HepG2 (cell line): ENCODE measurements around the gene GAN. TPM values are rescaled to one million over a fixed set of nuclear protein-coding genes. Genes with fewer than 3 reads are reported as not detected.
"Not testable (repeated sequence)": the region's sequence is repeated elsewhere in the genome, so short reads cannot be mapped to it uniquely, and the experiment has no call there.

ENCODE experiments used
- ATAC-seq: fragments of 200-7000 bp; cut with Tn5 transposase; 3 replicates; pipeline ENCODE4 v1.9.1; 2020; ENCODE audit warnings: mild to moderate bottlenecking, moderate library complexity
- BruUV-seq: library from RNA; stranded (reverse); fragments of 400-500 nt; replicated peaks from 2 replicates; lab custom pipeline; 2021; lab: Mats Ljungman, UMichigan
- CTCF ChIA-PET: fragments of 300-600 bp; formaldehyde crosslinking; extraction: SDS; loops from one replicate; lab custom pipeline; 2021; ENCODE audit warnings: low total read pairs, inconsistent platforms, low intra/inter-chr PET ratio; lab: Yijun Ruan, JAX
- POLR2A ChIA-PET: fragments of 350-600 bp; sonication (Branson Sonifier 250); formaldehyde crosslinking; loops from one replicate; lab custom pipeline; 2020; ENCODE audit warnings: antibody characterized with exemption, inconsistent platforms; lab: Yijun Ruan, JAX
- DNase-seq: peaks from one replicate; pipeline ENCODE4 v3.0.0-alpha.2; 2015; ENCODE audit warnings: low spot score
- FAIRE-seq: peaks from 3 replicates; lab custom pipeline; 2011; peaks lifted over from hg19 to GRCh38; lab: Jason Lieb, UNC
- H2AFZ ChIP-seq: one replicate; pipeline ENCODE4 v1.6.1; 2011; ENCODE audit warnings: low read length, inconsistent platforms
- H3K27ac ChIP-seq: fragments of 300-600 bp; 3 replicates; pipeline ENCODE4 v1.8.0; 2011; ENCODE audit warnings: mixed run types, mild to moderate bottlenecking, mixed read lengths, low read length, inconsistent platforms; ENCODE audit not compliant: insufficient read depth; ENCODE audit errors: extremely low read length
- H3K27me3 ChIP-seq, 2 experiments: fragments of 200-600 bp in 1 of 2; 2 replicates in 1 of 2; 3 replicates in 1 of 2; pipeline versions ENCODE4 v1.6.0 to v1.8.0; 2011; ENCODE audit warnings: low read length in 2 of 2, mild to moderate bottlenecking in 2 of 2, moderate library complexity in 2 of 2, inconsistent platforms in 1 of 2; ENCODE audit not compliant: insufficient read depth in 2 of 2, control insufficient read depth in 1 of 2
- H3K36me3 ChIP-seq, 2 experiments: fragments of 200-600 bp in 1 of 2; replicated peaks in 1 of 2; 2 replicates in 1 of 2; 3 replicates in 1 of 2; pipeline versions ENCODE4 v1.5.1 to v1.8.0; 2011; ENCODE audit warnings: low read length in 2 of 2, inconsistent platforms in 1 of 2; ENCODE audit not compliant: insufficient read depth in 2 of 2, control insufficient read depth in 1 of 2
- H3K4me1 ChIP-seq: 2 replicates; pipeline ENCODE4 v1.5.1; 2012; ENCODE audit warnings: low read length, inconsistent platforms; ENCODE audit not compliant: insufficient read depth
- H3K4me2 ChIP-seq: 2 replicates; pipeline ENCODE4 v1.6.0; 2011; ENCODE audit warnings: low read depth, low read length, inconsistent platforms
- H3K4me3 ChIP-seq, 3 experiments: fragments of 200-600 bp in 1 of 3; sonication (generic), shearing (Covaris generic) in 1 of 3; replicated peaks in 1 of 3; 2 replicates each; pipeline ENCODE4 v1.5.1; 2011 to 2016; ENCODE audit warnings: low read length in 3 of 3, inconsistent platforms in 2 of 3, low read depth in 2 of 3, mild to moderate bottlenecking in 2 of 3, control low read depth in 1 of 3, mixed read lengths in 1 of 3; ENCODE audit not compliant: insufficient read depth in 1 of 3
- H3K79me2 ChIP-seq: one replicate; pipeline ENCODE4 v1.6.1; 2011; ENCODE audit warnings: low read length, inconsistent platforms; ENCODE audit not compliant: insufficient read depth
- H3K9ac ChIP-seq: 2 replicates; pipeline ENCODE4 v1.6.0; 2011; ENCODE audit warnings: mild to moderate bottlenecking, low read depth, low read length, inconsistent platforms; ENCODE audit not compliant: insufficient read depth
- H3K9me3 ChIP-seq: 2 replicates; pipeline ENCODE4 v1.5.1; 2012; ENCODE audit warnings: mild to moderate bottlenecking, low read length
- H4K20me1 ChIP-seq: 2 replicates; pipeline ENCODE4 v1.6.0; 2011; ENCODE audit warnings: inconsistent platforms, mild to moderate bottlenecking, low read length, moderate library complexity; ENCODE audit not compliant: insufficient read depth
- NFKBIZ ChIP-seq: IDR thresholded peaks from 2 replicates; pipeline ENCODE4 v1.6.1; 2018; ENCODE audit warnings: missing genetic modification reagents, missing compliant biosample characterization
- SRSF4 ChIP-seq: fragments of 200-400 bp; formaldehyde crosslinking; IDR thresholded peaks from one replicate; pipeline ENCODE4 v1.6.1; 2018; ENCODE audit warnings: mild to moderate bottlenecking, low read depth, low read length, moderate library complexity; ENCODE audit not compliant: poor library complexity, severe bottlenecking
- WGBS: methylation state at CpG from one replicate; pipeline ENCODE4 v1.1.6; 2017; ENCODE audit warnings: low lambda C conversion rate; 5-methylcytosine and 5-hydroxymethylcytosine counted together
- in situ Hi-C: cut with HindIII; loops from 2 replicates; pipeline ENCODE4 v1.10.0; 2017; ENCODE audit warnings: low pct_unique_long_range_greater_than_20kb; ENCODE audit not compliant: extremely low pct_ligation_motif_present
- intact Hi-C: fragments of 100-400 bp; cut with micrococcal nuclease; formaldehyde crosslinking; loops from one replicate; pipeline ENCODE4 v1.10.0; 2022; ENCODE audit not compliant: unreplicated experiment
- polyA plus RNA-seq, 8 experiments: library from polyadenylated mRNA; depleted of rRNA in 3 of 8; stranded (reverse) in 7 of 8; unstranded in 1 of 8; fragments of >200 nt; fragmentation: Illumina TruSeq in 4 of 8; extraction: Trizol in 4 of 8; gene quantifications; 2 replicates each; pipeline versions ENCODE4 v1.2.1 to v1.2.3, GENCODE V29; 2011 to 2016; ENCODE audit warnings: low read depth in 4 of 8, missing spikeins in 1 of 8, mixed read lengths in 1 of 8; ENCODE audit not compliant: insufficient read depth in 1 of 8
- total RNA-seq, 5 experiments: library from RNA; depleted of rRNA; stranded (reverse); fragments of >200 nt; fragmentation: Illumina TruSeq; extraction: Trizol; gene quantifications; 2 replicates each; pipeline ENCODE4 v1.2.3, GENCODE V29; 2016; ENCODE audit warnings: low read depth in 1 of 5
- TF ChIP-seq, protein P1 (sequence below): sonication (generic); formaldehyde crosslinking; IDR thresholded peaks from 2 replicates; pipeline ENCODE4 v1.5.0; 2020; ENCODE audit warnings: mild to moderate bottlenecking, missing genetic modification reagents

Gene GAN
- total and polyA plus RNA-seq, 2 of the 13 experiments (the other 11 are each of a cell fraction or from before 2014, with no cell fraction given): 4.3 to 11.0 TPM

DNA sequence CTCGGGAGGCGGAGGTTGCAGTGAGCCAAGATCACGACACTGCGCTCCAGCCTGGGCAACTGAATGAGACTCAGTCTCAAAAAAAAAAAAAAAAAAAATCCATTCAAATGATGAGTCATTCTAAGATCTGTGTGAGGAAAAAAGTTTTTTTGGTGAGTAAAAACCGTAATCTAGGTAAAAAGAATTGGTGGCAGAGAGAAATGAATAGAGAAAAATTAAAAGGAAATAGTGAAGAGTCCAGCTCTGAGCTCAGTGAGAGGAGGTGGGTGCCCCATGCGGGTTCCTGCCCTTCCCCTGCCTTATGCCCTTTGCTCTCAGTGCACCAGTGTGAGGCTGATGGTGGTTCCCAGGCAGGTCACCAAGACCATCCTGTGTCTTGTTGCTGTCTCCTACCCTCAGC is 20.9 kb downstream of the GAN start:
- Histone ChIP-seq H3K27ac (no peak overlapping the region), H3K4me3 (no peak overlapping the region), H3K4me2 (no peak overlapping the region), H3K9ac (no peak overlapping the region), H3K36me3 (no peaks in the 10 kb centered on the region), H4K20me1 (peaks cover 4% of the 10 kb centered on the region; the same call in 1 of the 2 replicates), H2AFZ (no peak overlapping the region), H3K9me3 (no peaks in the 10 kb centered on the region), H3K27me3 (no peaks in the 10 kb centered on the region), H3K4me1 (no peaks in the 10 kb centered on the region), H3K79me2 (peaks cover 4% of the 10 kb centered on the region)
- 96% methylated on average over 6 of the region's 6 CpGs for WGBS
- no peak for DNase-seq
- ChIA-PET CTCF (no interaction called here), POLR2A (no interaction called here)
- no TSS peak for BruUV-seq
- ATAC-seq: no peak; the same call in 1 of the 3 replicates
- intact Hi-C loops: no loop called here
- FAIRE-seq: no peak
- TF ChIP-seq NFKBIZ (no peak), SRSF4 (no peak)
- in situ Hi-C loops: no loop called here

DNA sequence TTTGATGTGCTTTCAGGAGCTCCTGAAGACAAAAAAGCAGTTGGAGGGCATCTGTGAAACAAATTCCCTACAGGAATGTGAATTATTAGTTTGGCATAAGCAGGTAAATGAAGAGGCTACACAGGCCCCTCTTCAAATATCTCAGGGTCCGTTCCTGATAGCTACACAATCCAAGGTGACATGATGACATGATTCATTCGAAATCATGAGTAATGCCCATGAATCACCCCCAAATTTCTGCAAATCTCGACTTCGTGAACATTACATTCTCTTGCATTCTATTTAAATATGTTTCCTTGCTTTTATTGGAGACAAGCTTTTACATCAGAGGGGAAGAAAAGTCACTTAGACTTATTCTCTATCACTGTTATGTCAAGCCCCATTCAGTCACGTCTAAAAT is 22.3 kb downstream of the GAN start:
- BruUV-seq: no TSS peak
- Histone ChIP-seq H3K4me3 (no peak overlapping the region), H3K4me1 (no peaks in the 10 kb centered on the region), H3K36me3 (no peaks in the 10 kb centered on the region), H3K9ac (no peak overlapping the region), H3K79me2 (peaks cover 4% of the 10 kb centered on the region), H3K4me2 (no peak overlapping the region), H2AFZ (no peak overlapping the region), H4K20me1 (peaks cover 4% of the 10 kb centered on the region; the same call in 1 of the 2 replicates), H3K27me3 (no peaks in the 10 kb centered on the region), H3K27ac (no peak overlapping the region), H3K9me3 (no peaks in the 10 kb centered on the region)
- POLR2A ChIA-PET: no interaction called here
- ATAC-seq (no peak), DNase-seq (no peak), FAIRE-seq (no peak)
- TF ChIP-seq, protein P1, sequence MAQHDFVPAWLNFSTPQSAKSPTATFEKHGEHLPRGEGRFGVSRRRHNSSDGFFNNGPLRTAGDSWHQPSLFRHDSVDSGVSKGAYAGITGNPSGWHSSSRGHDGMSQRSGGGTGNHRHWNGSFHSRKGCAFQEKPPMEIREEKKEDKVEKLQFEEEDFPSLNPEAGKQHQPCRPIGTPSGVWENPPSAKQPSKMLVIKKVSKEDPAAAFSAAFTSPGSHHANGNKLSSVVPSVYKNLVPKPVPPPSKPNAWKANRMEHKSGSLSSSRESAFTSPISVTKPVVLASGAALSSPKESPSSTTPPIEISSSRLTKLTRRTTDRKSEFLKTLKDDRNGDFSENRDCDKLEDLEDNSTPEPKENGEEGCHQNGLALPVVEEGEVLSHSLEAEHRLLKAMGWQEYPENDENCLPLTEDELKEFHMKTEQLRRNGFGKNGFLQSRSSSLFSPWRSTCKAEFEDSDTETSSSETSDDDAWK: no peak
- intact Hi-C loops: no loop called here
- in situ Hi-C loops: no loop called here
- 91% methylated on average over 5 of the region's 5 CpGs for WGBS
- CTCF ChIA-PET: no interaction called here

DNA sequence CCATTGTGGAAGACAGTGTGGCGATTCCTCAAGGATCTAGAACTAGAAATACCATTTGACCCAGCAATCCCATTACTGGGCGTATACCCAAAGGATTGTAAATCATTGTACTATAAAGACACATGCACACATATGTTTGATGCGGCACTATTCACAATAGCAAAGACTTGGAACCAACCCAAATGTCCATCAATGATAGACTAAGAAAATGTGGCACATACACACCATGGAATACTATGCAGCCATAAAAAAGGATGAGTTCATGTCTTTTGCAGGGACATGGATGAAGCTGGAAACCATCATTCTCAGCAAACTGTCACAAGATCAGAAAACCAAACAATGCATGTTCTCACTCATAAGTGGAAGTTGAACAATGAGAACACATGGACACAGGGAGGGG is 30.4 kb downstream of the GAN start:
- H3K4me2 ChIP-seq, H3K79me2 ChIP-seq, H3K4me1 ChIP-seq, H3K27ac ChIP-seq, H3K9ac ChIP-seq, H3K4me3 ChIP-seq, H3K36me3 ChIP-seq, intact Hi-C loops, ATAC-seq, POLR2A ChIA-PET, BruUV-seq, CTCF ChIA-PET, FAIRE-seq, H4K20me1 ChIP-seq, H3K27me3 ChIP-seq, H2AFZ ChIP-seq, DNase-seq, in situ Hi-C loops: not testable (repeated sequence)
- H3K9me3 ChIP-seq: peaks cover 35% of the 10 kb centered on the region
- WGBS: 94% methylated on average over 3 of the region's 3 CpGs
